K562 (cell line): ENCODE measurements around the gene TRIM45. TPM values are rescaled to one million over a fixed set of nuclear protein-coding genes. Genes with fewer than 3 reads are reported as not detected.

ENCODE experiments used
- ARNT ChIP-seq, 2 experiments: fragments of 450-650 bp; IDR thresholded peaks; 2 replicates each; pipeline ENCODE4 v1.6.1; 2016; ENCODE audit warnings: mild to moderate bottlenecking in 1 of 2
- BRD9 ChIP-seq: fragments of 450-650 bp; IDR thresholded peaks from 2 replicates; pipeline ENCODE4 v1.6.1; 2018; ENCODE audit warnings: low read depth; ENCODE audit not compliant: partially characterized antibody
- C11orf30 ChIP-seq: fragments of 450-650 bp; IDR thresholded peaks from 2 replicates; pipeline ENCODE4 v1.6.1; 2016; ENCODE audit warnings: low read depth, mild to moderate bottlenecking
- CEBPB ChIP-seq: fragments of 450-650 bp; IDR thresholded peaks from 2 replicates; pipeline ENCODE4 v1.6.1; 2016; ENCODE audit warnings: missing genetic modification characterization, missing compliant biosample characterization
- CHD4 ChIP-seq: fragments of 200-600 bp; sonication (generic); IDR thresholded peaks from 3 replicates; pipeline ENCODE4 v1.6.1; 2012; ENCODE audit warnings: low read depth, mild to moderate bottlenecking, mixed read lengths, low read length, inconsistent platforms; ENCODE audit not compliant: insufficient read depth, insufficient replicate concordance, poor library complexity, severe bottlenecking
- FOXK1 ChIP-seq: sonication (generic); formaldehyde crosslinking; IDR thresholded peaks from 2 replicates; pipeline ENCODE4 v1.8.0; 2022; ENCODE audit warnings: missing genetic modification reagents, mild to moderate bottlenecking, borderline replicate concordance
- MYC ChIP-seq, 2 experiments: fragments of 250-450 bp in 1 of 2; sonication (Bioruptor Pico) in 1 of 2; IDR thresholded peaks; 2 replicates each; pipeline versions ENCODE4 v1.5.1 to v1.6.1; 2012 to 2021; ENCODE audit warnings: low read depth in 2 of 2, borderline replicate concordance in 1 of 2, improper control_type of control experiment in 1 of 2, low read length in 1 of 2, mild to moderate bottlenecking in 1 of 2, moderate library complexity in 1 of 2
- PML ChIP-seq: IDR thresholded peaks from 2 replicates; pipeline ENCODE4 v1.6.1; 2012; ENCODE audit warnings: low read length, inconsistent platforms
- RAD21 ChIP-seq, 2 experiments: fragments of 250-450 bp in 1 of 2; fragments of 450-650 bp in 1 of 2; sonication (Bioruptor Pico) in 1 of 2; formaldehyde crosslinking in 1 of 2; IDR thresholded peaks in 1 of 2; conservative IDR thresholded peaks in 1 of 2; 2 replicates each; pipeline versions ENCODE4 v1.4.0 to v1.8.0; 2020 to 2022; ENCODE audit warnings: mild to moderate bottlenecking in 2 of 2, moderate library complexity in 1 of 2
- RBM34 ChIP-seq: fragments of 200-400 bp; formaldehyde crosslinking; IDR thresholded peaks from 2 replicates; pipeline ENCODE4 v1.6.1; 2018; ENCODE audit warnings: low read length, borderline replicate concordance; ENCODE audit not compliant: insufficient read depth
- SAFB2 ChIP-seq: fragments of 200-400 bp; formaldehyde crosslinking; IDR thresholded peaks from 2 replicates; pipeline ENCODE4 v1.6.1; 2018; ENCODE audit warnings: borderline replicate concordance, low read length, low read depth, moderate library complexity; ENCODE audit not compliant: severe bottlenecking
- SMARCB1 ChIP-seq: IDR thresholded peaks from 2 replicates; pipeline ENCODE4 v1.6.1; 2011; ENCODE audit warnings: improper control_type of control experiment, low read depth; ENCODE audit not compliant: insufficient read length
- STAG1 ChIP-seq: sonication (generic); formaldehyde crosslinking; IDR thresholded peaks from 2 replicates; pipeline ENCODE4 v1.5.0; 2020; ENCODE audit warnings: missing genetic modification reagents, borderline replicate concordance
- ZNF644 ChIP-seq: fragments of 200-800 bp; sonication (Bioruptor generic); IDR thresholded peaks from 2 replicates; pipeline ENCODE4 v1.6.1; 2016; ENCODE audit warnings: low read depth, missing genetic modification characterization, missing compliant biosample characterization
- polyA plus RNA-seq, 8 experiments: library from polyadenylated mRNA; depleted of rRNA in 4 of 8; stranded (reverse) in 5 of 8; unstranded in 3 of 8; fragments of >200 nt; fragmentation: Nextera tagmentation in 2 of 8; fragmentation: Illumina TruSeq in 1 of 8; extraction: Ambion mirVana in 2 of 8; extraction: Trizol in 1 of 8; gene quantifications; 2 replicates each; pipeline versions ENCODE4 v1.2.1 to v1.2.3, GENCODE V29; 2011 to 2014; ENCODE audit warnings: inconsistent platforms in 1 of 8, missing spikeins in 1 of 8
- total RNA-seq, 7 experiments: library from RNA; depleted of rRNA in 6 of 7; stranded (reverse); fragments of >200 nt in 6 of 7; fragmentation: Illumina TruSeq in 2 of 7; extraction: Trizol in 2 of 7; gene quantifications; 2 replicates each; pipeline versions ENCODE4 v1.2.1 to v1.2.3, GENCODE V29; 2011 to 2021; ENCODE audit warnings: low replicate concordance in 1 of 7
- TF ChIP-seq, protein P1 (sequence below), 3 experiments: fragments of 200-800 bp in 1 of 3; fragments of 250-450 bp in 1 of 3; fragments of 450-650 bp in 1 of 3; sonication (Bioruptor Pico) in 1 of 3; sonication (Bioruptor generic) in 1 of 3; formaldehyde crosslinking in 1 of 3; IDR thresholded peaks; 2 replicates each; pipeline versions ENCODE4 v1.6.1 to v1.8.0; 2016 to 2022; ENCODE audit warnings: mild to moderate bottlenecking in 2 of 3, missing genetic modification characterization in 2 of 3, missing compliant biosample characterization in 1 of 3, moderate library complexity in 1 of 3
- TF ChIP-seq, protein P2 (sequence below): sonication (generic); formaldehyde crosslinking; IDR thresholded peaks from 2 replicates; pipeline ENCODE4 v1.4.0; 2020; ENCODE audit warnings: mild to moderate bottlenecking, missing genetic modification reagents
- TF ChIP-seq, protein P3 (sequence below): fragments of 250-450 bp; sonication (Bioruptor Pico); IDR thresholded peaks from 2 replicates; pipeline ENCODE4 v1.5.0; 2022; ENCODE audit warnings: mild to moderate bottlenecking
- TF ChIP-seq, protein P4 (sequence below): fragments of 450-650 bp; IDR thresholded peaks from 2 replicates; pipeline ENCODE4 v1.6.1; 2016; ENCODE audit warnings: missing biosample characterization, missing genetic modification characterization

TRIM45 gene
- total and polyA plus RNA-seq, 9 of the 15 experiments (the other 6 are each of a cell fraction or from before 2014, with no cell fraction given) = 1.9 to 6.2 (median 3.6) TPM

DNA sequence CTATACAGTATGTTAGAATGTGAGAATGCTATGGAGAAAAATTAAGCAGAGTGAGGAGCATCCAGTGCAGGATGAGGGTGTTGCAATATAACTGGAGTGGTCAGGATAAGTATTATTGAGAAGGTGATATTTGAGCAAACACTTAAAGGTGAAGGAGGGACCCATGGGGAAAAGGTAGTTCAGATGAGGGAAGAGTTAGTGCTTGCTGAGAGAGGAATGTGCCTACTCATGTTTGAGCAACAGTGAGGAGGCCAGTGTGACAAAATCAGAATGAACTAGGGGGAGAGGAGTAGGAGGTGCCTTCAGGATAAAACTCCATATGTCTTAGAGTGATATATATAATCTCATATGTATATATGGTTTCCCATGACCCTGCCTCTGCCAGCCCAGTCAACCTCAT lies 6.2 kb upstream of the TRIM45 start (continued):
- TF ChIP-seq, protein P1, sequence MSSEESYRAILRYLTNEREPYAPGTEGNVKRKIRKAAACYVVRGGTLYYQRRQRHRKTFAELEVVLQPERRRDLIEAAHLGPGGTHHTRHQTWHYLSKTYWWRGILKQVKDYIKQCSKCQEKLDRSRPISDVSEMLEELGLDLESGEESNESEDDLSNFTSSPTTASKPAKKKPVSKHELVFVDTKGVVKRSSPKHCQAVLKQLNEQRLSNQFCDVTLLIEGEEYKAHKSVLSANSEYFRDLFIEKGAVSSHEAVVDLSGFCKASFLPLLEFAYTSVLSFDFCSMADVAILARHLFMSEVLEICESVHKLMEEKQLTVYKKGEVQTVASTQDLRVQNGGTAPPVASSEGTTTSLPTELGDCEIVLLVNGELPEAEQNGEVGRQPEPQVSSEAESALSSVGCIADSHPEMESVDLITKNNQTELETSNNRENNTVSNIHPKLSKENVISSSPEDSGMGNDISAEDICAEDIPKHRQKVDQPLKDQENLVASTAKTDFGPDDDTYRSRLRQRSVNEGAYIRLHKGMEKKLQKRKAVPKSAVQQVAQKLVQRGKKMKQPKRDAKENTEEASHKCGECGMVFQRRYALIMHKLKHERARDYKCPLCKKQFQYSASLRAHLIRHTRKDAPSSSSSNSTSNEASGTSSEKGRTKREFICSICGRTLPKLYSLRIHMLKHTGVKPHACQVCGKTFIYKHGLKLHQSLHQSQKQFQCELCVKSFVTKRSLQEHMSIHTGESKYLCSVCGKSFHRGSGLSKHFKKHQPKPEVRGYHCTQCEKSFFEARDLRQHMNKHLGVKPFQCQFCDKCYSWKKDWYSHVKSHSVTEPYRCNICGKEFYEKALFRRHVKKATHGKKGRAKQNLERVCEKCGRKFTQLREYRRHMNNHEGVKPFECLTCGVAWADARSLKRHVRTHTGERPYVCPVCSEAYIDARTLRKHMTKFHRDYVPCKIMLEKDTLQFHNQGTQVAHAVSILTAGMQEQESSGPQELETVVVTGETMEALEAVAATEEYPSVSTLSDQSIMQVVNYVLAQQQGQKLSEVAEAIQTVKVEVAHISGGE (CRISPR knock-in tag; IDR thresholded peaks at IDR 0.05) = no peak
- peak; percentile 88 for TF ChIP-seq CEBPB
- no peak for TF ChIP-seq SAFB2
- TF ChIP-seq FOXK1 = no peak
- no peak for TF ChIP-seq STAG1 (CRISPR knock-in tag)
- no peak for TF ChIP-seq MYC (IDR thresholded peaks at IDR 0.05; ENCODE audit: low read depth, low read length)
- TF ChIP-seq MYC (CRISPR knock-in tag; IDR thresholded peaks at IDR 0.05; ENCODE audit: borderline replicate concordance, low read depth) = no peak
- TF ChIP-seq, protein P2, sequence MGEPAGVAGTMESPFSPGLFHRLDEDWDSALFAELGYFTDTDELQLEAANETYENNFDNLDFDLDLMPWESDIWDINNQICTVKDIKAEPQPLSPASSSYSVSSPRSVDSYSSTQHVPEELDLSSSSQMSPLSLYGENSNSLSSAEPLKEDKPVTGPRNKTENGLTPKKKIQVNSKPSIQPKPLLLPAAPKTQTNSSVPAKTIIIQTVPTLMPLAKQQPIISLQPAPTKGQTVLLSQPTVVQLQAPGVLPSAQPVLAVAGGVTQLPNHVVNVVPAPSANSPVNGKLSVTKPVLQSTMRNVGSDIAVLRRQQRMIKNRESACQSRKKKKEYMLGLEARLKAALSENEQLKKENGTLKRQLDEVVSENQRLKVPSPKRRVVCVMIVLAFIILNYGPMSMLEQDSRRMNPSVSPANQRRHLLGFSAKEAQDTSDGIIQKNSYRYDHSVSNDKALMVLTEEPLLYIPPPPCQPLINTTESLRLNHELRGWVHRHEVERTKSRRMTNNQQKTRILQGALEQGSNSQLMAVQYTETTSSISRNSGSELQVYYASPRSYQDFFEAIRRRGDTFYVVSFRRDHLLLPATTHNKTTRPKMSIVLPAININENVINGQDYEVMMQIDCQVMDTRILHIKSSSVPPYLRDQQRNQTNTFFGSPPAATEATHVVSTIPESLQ = no peak
- no peak for TF ChIP-seq CHD4
- no peak for TF ChIP-seq RAD21 (CRISPR knock-in tag; conservative IDR thresholded peaks at IDR 0.05 in 1 of 2, IDR thresholded peaks at IDR 0.05 in 1 of 2)
- TF ChIP-seq, protein P3, sequence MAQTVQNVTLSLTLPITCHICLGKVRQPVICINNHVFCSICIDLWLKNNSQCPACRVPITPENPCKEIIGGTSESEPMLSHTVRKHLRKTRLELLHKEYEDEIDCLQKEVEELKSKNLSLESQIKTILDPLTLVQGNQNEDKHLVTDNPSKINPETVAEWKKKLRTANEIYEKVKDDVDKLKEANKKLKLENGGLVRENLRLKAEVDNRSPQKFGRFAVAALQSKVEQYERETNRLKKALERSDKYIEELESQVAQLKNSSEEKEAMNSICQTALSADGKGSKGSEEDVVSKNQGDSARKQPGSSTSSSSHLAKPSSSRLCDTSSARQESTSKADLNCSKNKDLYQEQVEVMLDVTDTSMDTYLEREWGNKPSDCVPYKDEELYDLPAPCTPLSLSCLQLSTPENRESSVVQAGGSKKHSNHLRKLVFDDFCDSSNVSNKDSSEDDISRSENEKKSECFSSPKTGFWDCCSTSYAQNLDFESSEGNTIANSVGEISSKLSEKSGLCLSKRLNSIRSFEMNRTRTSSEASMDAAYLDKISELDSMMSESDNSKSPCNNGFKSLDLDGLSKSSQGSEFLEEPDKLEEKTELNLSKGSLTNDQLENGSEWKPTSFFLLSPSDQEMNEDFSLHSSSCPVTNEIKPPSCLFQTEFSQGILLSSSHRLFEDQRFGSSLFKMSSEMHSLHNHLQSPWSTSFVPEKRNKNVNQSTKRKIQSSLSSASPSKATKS (CRISPR knock-in tag) = no peak
- TF ChIP-seq ZNF644 (tag) = no peak
- TF ChIP-seq C11orf30 = peak; percentile 78
- no peak for TF ChIP-seq BRD9
- no peak for TF ChIP-seq PML
- TF ChIP-seq RBM34 = no peak
- no peak for TF ChIP-seq ARNT (IDR thresholded peaks at IDR 0.05)
- no peak for TF ChIP-seq SMARCB1
- TF ChIP-seq, protein P4, sequence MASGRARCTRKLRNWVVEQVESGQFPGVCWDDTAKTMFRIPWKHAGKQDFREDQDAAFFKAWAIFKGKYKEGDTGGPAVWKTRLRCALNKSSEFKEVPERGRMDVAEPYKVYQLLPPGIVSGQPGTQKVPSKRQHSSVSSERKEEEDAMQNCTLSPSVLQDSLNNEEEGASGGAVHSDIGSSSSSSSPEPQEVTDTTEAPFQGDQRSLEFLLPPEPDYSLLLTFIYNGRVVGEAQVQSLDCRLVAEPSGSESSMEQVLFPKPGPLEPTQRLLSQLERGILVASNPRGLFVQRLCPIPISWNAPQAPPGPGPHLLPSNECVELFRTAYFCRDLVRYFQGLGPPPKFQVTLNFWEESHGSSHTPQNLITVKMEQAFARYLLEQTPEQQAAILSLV (tag) = 0 out of 2 replicates have a peak, but pooled peaks have one; percentile 42
